GM18870 (cell line): ENCODE data around the gene OR2L3.
"Not testable (repeated sequence)": the region's sequence is repeated elsewhere in the genome, so short reads cannot be mapped to it uniquely, and the experiment has no call there.

Experiments used
- ATAC-seq: cut with Tn5 transposase; IDR thresholded peaks from one replicate; pipeline ENCODE4 v1.9.1; 2021; ENCODE audit warnings: moderate library complexity; ENCODE audit not compliant: unreplicated experiment

The OR2L3 gene, protein sequence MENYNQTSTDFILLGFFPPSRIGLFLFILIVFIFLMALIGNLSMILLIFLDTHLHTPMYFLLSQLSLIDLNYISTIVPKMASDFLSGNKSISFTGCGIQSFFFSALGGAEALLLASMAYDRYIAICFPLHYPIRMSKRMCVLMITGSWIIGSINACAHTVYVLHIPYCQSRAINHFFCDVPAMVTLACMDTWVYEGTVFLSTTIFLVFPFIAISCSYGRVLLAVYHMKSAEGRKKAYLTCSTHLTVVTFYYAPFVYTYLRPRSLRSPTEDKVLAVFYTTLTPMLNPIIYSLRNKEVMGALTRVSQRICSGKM

DNA sequence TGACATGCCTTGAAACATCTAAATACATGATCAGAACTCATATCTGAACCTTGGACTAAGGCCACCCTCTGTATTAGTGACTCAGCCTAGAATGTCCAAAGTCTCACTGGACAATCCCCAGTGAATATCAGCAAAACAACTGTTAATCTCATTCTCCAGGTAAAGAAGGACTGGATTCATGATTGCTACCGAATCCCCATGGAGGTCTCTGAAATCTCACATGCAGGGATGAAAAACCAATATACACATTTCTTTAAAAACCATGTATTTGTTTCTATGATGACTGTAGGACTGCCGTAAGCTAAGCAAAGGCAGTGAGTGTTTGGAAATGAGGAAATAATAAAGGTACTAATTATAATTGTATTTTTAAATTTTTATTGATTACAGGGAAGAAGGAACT, at the start of gene OR2L3:
Gene OR2L3, plus strand, starts transcription at position 301 of the 400 bp plus-strand sequence. CDS start 13,846 bp downstream, outside the sequence.
- ATAC-seq, result no peak

DNA sequence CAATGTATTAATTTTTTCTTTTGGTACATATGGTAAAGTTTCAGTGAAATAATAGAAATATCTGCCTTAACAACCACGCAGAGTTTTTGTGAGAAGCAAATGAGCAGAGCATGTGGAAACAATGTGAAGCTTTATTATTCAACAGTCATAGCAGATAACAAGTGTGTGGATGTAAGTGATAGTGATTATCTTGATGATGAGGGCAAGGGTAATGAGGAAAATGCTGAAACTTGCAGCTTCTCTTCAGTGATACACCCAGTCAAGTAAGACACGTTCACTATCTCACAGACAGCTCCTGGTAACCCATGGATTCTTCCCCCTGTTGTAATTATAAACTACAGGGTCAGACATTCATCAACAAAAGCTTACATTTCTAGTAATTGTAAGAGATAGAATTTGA, 47.8 kb upstream of the OR2L3 start:
- ATAC-seq, result no peak

DNA sequence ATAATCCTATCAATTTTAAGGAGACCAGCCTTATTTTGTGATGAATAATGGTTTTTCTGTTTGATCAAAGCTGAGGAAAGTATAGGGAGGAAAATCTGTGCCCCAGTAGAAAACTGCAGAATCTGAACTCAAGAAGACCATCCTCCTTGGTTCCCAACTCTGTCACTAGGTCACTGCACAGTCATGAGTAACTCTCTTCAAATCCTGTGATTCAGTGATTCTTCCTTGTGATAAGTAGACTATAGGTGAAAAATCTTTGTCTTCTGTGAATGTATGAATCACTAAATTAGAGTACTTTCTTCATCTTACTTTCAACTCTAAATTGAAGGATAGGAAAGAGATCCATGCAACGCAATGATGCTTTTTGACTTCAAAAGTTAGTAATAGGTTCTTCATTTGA, 46.5 kb upstream of the OR2L3 start:
- no peak for ATAC-seq

DNA sequence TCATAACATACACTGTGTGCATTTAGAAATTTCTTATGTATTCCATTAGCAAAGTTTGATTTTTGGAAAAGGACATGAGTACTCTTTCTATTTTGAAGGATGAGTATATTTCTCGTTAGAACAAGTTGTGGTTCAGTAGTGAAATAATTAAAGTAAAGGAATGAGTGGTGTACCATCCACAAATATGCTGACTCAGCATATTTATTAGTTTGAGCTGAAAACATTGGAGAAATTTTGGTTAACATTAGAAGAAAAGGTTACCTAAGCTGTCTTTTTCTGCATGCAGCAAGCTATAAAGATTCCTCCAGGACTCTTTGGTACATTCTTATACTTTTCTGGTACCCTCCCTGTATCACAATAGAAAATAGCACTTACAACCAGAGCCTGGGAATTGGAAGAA, 38.9 kb upstream of the OR2L3 start:
- ATAC-seq, result no peak

DNA sequence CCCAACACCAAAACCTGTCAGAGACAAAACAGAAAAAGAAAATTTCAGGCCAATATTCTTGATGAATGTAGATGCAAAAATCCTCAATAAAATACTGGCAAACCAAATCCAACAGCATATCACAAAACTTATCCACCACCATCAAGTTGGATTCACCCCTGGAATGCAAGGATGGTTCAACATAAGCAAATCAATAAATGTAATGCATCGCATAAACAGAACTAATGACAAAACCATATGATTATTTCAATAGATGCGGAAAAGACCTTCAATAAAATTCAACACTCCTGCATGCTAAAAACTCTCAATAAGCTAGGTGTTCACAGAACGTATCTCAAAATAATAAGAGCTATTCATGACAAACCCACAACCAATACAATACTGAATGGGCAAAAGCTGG, 37.0 kb upstream of the OR2L3 start:
- no peak for ATAC-seq

DNA sequence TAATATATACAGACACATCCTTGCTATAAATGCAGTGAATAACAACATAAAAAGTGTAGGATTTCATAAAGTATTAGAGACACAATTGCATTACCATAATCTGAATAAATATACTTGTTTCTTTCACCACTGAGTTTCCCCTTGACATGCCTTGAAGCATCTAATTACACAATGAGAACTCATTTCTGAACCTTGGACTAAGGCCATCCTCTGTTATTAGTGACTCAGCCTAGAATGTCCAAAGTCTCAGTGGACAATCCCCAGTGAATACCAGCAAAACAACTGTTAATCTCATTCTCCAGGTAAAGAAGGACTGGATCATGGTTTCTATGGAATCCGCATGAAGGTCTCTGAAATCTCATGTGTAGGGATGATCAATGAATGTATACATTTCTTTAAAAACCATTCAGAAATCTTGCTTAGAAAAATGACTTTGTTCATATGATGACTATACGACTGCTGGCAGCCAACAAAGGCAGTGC, 33.4 kb upstream of the OR2L3 start, which contains the start of gene OR2L5:
Gene OR2L5, plus strand, starts transcription at position 432 of the 482 bp plus-strand sequence. CDS start 8,288 bp downstream, outside the sequence.
- ATAC-seq, result no peak

DNA sequence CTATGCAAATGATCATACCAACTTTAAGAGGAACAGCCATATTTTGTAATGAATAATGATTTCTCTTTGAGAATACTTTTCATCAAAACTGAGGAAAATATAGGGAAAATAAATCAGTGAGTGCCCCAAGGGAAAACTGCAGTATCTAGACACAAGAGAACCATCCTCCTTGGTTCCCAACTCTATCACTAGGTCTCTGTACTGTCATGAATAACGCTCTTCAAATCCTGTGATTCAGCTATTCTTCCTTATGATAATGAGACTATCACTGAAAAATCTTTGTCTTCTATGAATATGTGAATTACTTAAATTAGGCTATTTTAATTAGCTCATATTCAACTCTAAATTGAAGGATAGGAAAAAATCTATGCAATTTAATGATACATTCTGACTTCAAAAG, 30.8 kb upstream of the OR2L3 start:
- no peak for ATAC-seq

DNA sequence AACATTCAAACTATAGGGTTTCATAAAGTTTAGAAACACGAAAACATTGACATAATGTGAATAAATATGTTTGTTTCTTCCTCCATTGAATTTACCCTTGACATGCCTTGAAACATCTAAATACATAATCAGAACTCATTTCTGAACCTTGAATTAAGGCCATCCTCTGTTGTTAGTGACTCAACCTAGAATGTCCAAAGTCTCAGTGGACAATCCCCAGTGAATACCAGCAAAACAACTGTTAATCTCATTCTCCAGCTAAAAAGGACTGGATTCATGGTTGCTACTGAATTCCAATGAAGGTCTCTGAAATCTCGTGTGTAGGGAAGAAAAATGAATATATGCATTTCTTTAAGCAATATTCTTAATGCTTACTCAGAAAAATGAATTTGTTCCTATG, 16.9 kb upstream of the OR2L3 start, which contains the start of gene OR2L2:
Gene OR2L2, plus strand, starts transcription at position 301 of the 400 bp plus-strand sequence. CDS start 8,198 bp downstream, outside the sequence.
- ATAC-seq, result no peak

DNA sequence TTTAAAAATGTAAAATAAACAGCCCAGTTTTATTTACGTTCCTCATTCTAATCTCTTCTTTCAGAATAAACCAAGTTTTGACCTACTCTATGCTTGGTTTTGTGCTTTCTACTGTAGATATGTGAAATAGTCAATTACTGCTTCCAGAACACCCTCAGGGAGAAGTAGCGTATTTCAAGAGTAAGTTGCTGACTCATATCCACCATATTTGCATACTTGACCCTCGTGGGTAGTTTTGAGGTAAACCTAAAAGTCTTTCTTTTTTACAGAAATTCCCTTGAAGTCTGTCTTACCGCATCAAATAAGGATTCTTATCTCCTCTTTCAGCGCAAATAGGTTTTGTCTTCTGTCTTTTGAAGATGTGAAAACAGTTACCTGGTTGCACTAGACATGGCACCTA, 1.4 kb upstream of the OR2L3 start:
- ATAC-seq, result peak; percentile 69

DNA sequence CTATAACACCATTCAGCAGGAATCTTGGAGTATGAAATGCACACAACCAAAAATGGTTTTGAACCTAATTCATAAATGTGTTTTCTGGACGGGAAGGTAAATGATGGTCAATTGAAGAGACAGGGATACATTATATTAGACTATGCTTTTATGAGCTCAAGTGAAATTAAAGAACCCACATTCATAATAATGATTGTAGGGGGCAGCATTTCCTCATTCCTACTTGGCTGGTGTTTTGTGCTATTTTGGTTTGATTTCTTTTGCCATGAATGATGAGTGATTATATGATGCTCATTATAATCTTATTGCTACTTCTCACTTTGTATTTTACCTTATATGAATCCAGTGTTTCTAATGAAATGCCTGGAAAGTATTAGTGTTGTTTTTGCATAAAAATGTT, 372 bp downstream of the OR2L3 start:
- no peak for ATAC-seq

DNA sequence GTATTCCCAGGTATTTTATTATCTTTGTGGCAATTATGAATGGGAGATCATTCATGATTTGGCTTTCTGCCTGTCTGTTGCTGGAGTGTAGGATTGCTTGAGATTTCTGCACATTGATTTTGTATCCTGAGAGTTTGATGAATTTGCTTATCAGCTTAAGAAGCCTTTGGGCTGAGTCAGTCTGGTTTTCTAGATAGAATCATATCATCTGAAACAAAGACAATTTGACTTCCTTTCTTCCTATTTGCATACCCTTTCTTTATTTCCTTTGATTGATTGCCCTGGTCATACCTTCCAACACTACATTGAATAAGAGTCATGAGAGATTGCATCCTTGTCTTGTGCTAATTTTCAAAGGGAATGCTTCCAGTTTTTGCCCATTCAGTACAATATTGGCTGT, 8.0 kb downstream of the OR2L3 start:
- no peak for ATAC-seq

DNA sequence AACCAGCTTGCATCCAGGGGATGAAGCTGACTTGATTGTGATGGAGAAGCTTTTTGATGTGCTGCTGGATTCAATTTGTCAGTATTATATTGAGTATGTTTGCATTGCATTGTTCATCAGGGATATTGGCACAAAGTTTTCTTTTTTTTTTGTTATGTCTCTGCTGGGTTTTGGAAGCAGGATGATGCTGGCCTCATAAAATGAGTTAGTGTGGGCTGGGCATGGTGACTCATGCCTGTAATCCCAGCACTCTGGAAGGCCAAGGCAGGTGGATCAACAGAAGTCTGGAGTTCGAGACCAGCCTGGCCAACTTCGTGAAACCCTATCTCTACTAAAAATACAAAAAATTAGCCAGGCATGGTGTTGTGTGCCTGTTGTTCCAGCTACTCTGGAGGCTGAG, 8.6 kb downstream of the OR2L3 start:
- ATAC-seq, result no peak

DNA sequence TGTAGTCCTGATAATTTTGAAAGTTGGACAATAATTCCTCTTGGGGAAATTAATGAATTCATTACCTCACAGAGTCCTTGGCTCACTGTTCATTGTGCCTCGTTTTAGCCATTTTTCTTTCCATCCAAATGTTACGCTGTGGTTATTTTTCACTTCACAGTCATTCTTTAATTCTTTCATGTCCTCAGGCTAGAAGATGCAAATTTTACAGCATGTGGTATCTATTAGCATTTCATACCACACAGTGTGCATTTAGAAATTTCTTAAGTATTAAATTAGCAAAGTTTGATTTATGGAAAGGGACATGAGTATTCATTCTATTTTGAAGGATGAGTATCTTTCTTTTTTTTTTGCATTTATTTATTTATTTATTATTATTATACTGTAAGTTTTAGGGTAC, 18.4 kb downstream of the OR2L3 start:
- no peak for ATAC-seq

DNA sequence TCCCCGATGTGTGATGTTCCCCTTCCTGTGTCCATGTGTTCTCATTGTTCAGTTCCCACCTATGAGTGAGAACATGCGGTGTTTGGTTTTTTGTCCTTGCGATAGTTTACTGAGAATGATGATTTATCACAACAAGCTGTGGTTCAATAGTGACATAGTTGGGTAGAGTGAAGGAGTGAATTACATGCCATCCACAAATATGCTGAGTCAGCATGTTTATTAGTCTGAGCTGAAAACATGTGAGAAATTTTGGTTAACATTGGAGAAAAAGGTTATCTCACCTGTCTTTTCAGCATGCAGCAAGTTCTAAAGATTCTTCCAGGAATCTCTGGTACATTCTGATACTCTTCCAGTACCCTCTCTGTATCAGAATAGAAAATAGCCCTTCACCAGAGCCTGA, 19.0 kb downstream of the OR2L3 start:
- ATAC-seq, result no peak

DNA sequence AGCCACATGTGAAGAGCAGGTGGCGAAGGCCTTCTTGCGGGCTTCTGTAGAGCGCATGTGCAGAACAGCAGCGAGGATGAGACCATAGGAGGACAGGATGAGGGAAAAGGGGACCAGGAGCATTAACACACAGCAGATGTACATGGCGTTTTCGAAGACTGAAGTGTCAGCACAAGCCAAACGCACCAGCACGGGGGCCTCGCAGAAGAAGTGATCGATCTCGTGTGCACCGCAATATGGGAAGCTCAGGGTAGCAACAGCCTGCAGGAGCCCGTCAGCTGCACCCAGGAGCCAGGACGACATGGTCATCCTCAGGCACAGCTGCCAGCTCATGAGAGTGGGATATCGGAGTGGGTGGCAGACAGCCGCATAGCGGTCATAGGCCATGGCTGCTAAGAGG, 37.2 kb downstream of the OR2L3 start:
- ATAC-seq, result not testable (repeated sequence)

DNA sequence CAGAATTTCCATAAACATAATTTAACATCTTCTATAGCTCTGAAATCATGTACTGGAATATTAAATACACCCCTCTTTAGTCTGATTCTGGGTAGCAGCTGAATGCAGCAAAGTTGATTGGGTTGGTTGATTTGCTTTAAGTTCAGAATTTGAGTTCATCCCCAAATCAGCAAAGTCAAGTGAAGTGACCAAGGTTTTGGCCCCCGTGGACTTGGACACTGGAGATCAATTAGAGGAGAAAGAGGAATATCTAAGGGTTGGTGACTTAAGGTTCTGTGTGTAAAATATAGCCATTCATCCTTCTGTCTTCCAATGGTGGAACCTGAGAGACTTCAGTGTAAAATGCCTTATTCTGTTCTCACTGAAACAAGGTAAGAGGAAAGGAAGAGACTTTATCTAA, 48.2 kb downstream of the OR2L3 start, which contains the start of gene OR2L13:
Gene OR2L13, plus strand, starts transcription at position 301 of the 400 bp plus-strand sequence. CDS start 4,192 bp downstream, outside the sequence.
- no peak for ATAC-seq

DNA sequence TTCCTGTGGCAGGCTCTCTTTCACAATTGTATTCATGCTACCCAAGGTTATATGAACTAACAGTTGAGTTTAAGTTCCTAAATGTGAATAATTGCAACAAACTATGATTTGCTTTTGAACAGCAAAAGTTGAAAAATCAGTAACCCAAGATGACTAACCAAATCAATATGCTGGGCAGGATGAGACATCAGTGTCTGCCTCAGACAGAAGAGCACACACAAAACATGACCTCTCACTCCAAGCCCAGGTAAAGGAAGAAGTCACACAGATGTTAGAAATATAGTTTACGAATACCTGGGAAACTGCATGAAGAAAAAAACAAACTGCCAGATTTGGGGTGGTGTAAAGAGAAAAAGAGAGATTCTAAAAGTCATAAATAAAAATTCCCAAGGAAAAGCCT, 51.9 kb downstream of the OR2L3 start:
- ATAC-seq, result no peak

DNA sequence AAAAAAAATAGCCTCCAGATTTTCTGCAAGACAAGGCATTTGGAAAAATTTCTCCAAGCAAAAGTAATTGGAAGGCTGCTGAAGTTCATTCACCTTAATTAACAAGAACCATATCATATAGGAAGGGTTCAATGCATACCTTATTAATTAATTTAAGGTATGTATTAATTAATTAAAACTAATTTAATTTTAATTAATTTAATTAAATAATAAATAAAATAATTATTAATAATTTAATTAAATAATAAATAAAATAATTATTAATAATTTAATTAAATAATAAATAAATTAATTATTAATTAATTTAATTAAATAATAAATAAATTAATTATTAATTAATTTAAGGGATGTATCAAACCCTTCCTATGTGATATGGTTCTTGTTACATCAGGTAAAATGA, 56.2 kb downstream of the OR2L3 start:
- ATAC-seq, result no peak

DNA sequence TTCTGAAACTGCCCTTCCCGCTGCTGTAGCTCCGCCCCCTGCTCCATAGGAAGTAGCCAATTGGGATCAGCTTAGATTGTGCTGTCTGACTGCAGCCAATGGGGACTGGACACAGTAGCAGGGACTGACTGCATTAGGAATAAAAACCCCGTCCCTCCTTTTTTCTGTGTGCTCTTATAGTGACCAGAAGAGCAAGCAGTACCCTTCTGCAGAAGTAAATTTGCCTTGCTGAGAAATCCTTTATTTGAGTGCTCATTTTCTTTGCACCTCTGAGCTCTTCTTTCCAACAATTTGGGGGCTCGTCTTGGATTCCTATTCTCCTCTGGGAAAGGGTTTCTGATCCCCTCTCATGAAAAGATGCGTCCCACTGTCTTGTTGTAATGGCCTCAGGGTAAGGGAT, 64.5 kb downstream of the OR2L3 start:
- no peak for ATAC-seq
